NCI-H2196 treated with DMSO at 0.1 percent for 48 hours (cell line): Measurements from ENCODE around the gene TJP2.

Experiments used
- DNase-seq: peaks from one replicate; lab custom pipeline; 2025; ENCODE audit not compliant: unreplicated experiment; lab: John Stamatoyannopoulos, UW

TJP2 gene

DNA sequence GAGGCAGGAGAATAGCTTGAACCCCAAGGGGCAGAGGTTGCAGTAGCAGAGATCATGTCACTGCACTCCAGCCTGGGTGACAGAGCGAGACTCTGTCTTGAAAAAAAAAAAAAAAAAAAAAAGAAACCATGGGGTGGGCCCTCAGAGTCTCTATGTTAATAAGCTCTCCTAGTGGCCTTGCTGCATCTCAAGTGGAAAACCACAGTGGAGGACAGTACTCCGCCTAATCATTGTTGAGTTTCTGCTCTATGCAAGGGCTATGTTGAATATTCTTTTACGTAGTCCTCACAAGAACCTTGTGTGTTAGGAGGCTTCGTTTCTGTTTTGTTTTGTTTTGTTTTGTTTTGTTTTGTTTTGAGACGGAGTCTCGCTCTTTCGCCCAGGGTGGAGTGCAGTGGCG, 48.9 kb downstream of the TJP2 start:
- DNase-seq, result no peak

DNA sequence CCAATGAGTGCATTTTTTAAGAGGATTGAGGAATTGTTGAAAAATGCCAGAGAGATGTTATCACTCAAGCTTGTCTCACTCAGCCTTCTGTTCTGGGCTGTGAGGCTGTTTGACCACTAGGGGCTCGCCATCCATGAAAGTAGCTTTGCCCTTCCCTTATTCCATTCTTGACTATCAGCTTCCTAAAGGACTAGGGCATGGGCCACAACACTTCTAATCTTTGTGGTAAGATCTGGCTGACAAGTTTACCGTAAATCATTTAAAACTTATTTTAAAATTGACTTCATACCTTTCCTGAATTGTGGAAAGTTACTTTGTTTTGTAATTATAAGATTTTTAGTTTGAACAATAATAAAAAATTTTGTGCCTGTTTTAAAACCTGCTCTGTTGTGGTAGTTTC, 49.5 kb downstream of the TJP2 start:
- DNase-seq, result no peak

DNA sequence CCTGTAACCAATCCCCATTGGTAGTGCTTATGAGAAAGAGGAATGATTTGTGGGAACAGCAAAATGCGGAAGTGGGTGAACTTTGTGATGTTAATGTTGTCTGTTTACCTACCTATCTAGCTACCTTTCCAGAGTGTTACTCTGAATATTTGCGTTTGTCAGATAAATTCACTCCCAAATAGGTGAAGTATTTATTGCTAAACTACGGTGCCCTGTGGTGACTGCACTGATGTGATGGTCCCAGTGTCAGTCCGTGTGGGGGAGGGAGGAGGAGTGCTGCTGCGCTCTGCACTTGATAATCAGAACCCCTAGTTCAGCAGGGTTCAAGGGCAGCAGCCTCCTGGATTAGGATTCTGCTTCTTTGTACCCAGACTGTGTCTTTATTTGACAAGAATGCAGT, 55.3 kb downstream of the TJP2 start:
- DNase-seq, result no peak

DNA sequence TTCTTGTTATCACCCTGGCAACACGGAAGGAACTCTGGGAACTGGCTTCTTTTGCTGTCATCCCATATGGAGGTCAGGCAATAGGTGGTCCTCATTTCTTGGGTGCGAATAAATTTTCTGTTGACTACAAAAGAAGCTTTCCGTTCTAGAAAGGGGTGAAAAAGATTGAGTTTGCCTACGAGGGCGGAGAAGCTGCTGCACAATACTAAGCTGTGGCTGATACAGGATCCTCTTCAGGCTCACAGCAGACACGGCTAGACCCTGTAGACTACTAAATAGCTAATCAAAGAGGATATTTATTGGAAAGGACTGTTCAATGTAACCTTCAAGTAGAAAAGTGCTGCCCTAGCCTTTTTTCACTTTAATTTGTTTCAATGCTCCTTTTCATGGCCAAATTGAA, 58.1 kb downstream of the TJP2 start:
- no peak for DNase-seq

DNA sequence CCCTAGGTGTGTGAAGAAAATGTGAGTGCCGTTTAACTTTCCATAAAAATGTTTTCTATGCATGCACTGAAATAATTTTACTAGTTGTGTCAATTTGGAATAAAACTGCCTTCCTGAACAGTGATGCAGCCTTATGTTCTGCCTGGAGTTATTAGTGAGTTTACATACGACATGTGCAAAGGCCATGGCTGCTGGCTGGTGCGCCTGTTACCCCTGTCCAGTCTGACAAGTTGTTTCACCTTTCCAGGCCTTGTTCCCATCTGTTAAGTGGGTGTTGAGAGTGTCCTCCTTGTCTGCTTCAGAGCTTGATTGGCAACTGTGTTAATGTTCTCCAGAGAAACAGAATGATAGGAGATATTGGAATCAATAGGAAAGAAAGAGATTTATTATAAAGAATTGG, 60.6 kb downstream of the TJP2 start:
- DNase-seq, result no peak

DNA sequence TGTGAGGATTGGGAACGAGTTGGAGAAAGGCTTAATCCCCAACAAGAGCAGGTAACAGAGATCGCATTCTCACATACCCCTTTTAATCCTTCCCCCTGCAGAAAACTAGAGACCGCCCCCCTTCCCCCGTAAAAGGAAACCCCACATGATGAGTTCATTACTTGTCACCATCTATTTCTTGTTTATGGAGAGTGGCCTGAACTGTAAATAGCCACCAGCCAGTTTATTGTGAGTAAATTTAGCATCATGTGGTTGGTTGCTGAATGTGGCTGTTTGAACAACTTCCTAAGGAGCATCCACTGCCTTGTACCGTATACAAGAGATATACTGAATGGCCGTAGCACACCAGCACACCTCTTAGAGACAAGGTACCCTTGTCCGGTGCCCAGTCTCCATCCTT, 62.1 kb downstream of the TJP2 start:
- no peak for DNase-seq

DNA sequence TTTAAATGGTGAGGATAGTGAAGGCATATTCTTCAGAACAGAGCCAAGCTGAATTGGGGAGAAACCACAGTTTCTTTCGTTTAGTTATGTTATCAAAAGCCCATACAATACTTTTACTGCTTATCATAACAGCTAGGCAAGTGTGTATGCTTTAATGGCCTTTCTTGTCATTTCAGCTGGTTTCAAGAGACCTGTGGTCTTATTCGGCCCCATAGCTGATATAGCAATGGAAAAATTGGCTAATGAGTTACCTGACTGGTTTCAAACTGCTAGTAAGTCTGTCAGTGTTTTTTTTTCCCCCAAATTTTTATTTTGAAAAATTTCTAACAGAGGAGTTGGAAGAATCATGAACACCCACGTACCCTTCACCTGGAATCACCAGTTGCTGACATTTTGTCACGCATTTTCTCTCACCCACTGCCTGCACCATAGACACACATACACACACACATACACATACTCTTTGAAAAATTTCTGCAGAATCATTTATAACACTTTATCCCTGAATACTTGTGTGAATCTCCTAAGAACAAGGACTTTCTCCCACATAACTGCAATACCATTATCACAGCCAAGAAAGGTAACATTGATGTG, 63.7 kb downstream of the TJP2 start:
- DNase-seq, result no peak

DNA sequence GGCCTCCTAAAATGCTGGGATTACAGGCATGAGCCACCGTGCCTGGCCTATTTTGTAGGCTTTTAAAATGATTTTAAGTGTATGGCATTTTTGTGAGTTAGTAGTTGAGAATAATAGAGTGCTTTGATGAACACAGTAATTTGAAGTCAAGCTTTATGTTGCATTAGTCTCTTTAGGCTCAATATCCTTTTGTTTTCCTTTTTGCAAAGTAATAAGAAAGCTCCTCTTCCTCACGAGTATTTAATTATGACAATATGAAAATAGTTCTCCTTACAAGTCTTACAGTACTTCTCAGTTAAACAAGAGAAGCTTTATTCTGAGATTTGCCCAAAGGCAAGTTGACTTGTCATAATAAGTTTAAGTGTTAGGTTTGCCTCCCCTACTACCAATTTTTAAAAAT, 69.0 kb downstream of the TJP2 start:
- DNase-seq, result no peak

DNA sequence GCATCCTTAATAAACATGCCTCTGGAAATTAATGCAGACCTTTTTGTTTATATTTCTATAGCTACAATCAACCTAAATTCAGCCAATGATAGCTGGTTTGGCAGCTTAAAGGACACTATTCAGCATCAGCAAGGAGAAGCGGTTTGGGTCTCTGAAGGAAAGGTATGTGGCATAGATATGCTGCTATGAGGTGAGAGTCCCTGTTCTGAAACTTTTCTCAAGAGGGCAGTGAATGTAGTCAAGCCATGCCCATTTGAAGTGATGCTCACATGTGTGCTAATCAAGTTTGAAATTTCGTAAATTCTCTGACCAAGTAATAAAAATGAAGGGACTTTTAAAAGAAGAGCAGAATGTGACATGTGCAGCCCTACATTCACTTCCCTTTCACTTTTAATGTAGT, 72.6 kb downstream of the TJP2 start:
- no peak for DNase-seq

DNA sequence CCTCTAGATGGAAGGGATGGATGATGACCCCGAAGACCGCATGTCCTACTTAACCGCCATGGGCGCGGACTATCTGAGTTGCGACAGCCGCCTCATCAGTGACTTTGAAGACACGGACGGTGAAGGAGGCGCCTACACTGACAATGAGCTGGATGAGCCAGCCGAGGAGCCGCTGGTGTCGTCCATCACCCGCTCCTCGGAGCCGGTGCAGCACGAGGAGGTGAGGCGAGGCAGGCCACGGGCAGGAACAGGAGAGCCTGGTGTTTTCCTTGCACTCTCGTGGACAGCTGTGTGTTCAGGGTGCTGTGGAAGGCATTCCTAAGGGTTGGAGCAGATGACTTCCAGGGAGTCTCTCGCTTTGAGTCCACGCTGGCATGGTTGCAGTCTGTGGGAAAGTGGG, 73.9 kb downstream of the TJP2 start:
- DNase-seq, result no peak

DNA sequence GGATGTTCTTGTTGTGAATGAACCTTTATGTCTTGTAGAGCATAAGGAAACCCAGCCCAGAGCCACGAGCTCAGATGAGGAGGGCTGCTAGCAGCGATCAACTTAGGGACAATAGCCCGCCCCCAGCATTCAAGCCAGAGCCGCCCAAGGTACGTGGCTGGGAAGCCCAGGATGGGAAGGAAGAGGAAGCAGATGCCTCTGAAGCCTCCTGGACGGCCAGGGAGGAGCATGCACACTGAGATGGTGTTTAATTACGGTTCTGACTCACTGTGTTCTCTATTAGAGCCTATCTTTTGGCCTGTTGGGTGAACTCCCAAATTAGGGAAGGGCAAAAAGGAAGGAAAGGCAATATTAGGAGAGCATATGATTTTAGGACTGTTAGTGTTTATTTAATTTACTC, 75.3 kb downstream of the TJP2 start:
- no peak for DNase-seq

DNA sequence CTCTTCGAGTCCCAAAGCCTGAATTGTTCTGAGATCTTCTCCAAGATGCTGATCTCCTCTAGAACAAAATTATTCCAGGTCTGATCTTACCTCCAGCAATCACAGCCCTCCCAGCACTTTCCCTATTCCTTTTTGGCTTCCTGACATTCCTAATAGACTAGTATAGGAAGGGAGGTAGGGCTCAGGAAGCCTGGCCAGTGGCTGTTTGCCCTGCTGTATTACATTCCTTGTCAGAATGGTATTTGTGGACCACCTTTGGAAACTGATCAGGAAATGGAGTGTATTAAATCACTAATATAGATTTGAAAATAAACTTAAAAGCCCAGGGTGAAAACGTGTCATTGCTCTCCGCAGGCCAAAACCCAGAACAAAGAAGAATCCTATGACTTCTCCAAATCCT, 76.6 kb downstream of the TJP2 start:
- no peak for DNase-seq

DNA sequence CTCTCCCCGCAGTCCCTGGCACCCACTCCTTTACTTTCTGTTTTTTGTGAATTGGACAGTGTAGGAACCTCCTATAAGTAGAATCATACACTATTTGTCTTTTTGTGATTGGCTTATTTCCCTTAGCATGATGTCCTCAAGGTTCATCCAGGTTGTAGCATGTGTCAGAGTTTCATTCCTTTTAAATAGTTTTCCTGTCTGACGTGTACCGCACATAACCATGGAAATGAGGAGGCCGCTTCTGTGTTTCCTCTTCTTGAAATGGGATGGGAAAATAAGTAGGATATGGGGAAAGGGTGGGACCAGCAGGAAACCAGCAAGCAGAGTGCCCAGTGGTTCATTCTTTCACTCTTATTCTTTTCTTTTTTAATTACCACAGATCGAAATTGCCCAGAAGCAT, 78.4 kb downstream of the TJP2 start:
- no peak for DNase-seq

DNA sequence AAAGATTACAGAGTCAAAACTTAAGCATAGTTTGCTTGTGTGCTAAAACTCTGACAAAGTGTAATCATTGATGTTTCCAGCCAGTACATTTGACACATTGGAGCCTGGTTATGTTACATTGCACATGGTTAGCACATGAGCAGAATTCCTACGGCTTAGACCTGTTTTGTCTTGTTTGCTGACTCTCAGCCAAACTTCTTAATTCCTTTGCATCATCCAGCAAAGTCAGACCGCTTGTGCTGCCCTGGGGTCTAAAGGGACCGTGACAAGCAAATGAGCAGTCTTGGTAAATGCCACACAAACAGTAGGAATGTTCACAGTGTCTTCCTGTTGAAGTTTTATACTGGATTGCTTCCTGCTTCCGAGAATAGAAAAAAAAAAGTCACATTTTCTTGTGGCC, 79.0 kb downstream of the TJP2 start:
- DNase-seq, result no peak

DNA sequence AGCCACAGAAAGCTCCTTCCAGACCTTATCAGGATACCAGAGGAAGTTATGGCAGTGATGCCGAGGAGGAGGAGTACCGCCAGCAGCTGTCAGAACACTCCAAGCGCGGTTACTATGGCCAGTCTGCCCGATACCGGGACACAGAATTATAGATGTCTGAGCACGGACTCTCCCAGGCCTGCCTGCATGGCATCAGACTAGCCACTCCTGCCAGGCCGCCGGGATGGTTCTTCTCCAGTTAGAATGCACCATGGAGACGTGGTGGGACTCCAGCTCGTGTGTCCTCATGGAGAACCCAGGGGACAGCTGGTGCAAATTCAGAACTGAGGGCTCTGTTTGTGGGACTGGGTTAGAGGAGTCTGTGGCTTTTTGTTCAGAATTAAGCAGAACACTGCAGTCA, 80.1 kb downstream of the TJP2 start:
- no peak for DNase-seq

DNA sequence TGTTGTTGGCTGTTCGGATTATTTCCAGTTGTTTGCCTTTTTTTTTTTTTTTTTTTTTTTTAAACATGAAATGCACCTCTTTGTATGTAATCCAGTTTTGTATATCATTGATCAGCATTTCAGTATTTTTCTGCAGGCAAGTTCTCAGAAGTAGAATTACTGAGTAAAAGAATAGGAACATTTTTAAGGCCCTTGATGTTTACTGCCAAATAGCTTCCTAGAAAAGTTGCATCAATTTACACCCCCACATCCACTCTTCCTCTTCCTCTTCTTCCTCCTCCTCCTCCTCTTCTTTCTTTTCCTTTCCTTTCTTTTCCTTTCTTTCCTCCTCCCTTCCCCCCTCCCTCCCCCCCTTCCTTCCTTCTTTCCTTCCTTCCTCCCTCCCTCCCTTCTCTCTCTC, 81.5 kb downstream of the TJP2 start:
- no peak for DNase-seq

DNA sequence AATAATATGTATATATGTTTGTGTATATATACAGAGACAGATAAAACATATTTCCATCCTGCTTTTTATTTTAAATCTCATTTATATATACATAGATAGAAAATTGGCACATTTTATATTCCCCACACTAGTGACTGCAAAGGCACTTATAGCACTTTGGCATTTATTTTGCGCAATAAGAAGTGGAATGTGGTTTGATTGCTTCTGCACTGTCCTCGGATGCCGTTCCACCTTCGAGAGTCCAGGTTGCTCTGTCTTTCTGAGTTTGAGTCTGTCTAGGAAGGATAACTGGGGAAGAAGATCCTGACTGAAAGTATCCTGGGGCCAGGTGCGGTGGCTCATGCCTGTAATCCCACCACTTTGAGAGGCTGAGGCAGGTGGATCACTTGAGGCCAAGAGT, 84.5 kb downstream of the TJP2 start:
- no peak for DNase-seq

DNA sequence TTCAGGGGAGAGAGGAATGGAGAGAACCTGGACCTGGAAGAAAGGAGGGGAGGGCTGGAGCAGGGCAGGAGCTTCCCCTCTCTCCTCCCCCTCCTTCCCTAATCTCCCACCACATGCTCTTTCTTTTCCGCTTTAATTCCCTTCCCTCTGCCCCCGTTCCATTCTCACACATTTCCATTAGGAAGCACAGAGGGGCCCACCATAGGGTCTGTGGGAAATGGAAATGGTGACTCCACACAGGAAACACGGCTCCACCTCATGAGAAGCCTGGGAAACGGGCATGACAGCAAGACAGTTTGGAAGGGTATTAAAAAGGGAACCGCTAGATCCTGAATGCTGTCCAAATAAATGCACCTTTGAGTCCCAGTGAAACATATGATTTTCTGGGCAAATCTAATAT, 86.1 kb downstream of the TJP2 start:
- no peak for DNase-seq

DNA sequence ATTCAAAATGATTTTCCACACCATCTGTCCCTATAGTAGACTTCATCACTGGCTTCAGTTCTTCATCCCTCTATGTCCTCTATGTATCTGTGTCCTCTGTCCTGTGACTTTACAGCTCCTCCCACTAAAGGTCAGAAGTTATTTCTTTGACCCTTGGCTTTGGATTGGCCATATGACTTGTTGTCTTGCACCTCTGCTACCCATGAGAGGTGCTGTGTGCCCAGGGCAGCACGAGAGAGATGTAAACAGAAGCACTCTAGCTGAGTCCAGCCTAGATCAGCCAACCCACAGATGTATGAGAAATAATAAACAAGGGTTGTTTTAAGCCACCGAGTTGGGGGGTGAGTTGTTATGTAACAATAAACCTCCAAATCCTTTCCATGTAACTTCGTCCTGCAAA, 87.6 kb downstream of the TJP2 start:
- no peak for DNase-seq

DNA sequence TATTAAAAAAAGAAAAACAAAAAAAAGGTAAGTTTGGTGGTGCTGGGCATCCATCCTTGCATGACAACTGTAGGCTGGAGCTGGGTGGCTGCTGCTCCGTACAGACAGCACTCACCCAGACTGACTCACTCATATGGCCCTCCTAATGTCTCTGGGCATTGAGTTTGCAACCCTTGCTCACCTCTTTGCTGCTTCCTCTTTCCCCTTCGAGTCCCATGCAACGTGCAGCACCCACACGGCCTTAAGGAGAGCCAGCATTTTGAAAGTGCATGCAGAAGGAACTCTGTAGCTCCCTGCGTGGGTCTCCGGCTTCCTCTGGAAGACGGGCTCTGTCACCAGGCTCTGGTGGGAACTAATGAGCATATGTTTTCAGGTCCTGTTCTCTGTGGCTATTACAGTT, 90.4 kb downstream of the TJP2 start:
- no peak for DNase-seq

DNA sequence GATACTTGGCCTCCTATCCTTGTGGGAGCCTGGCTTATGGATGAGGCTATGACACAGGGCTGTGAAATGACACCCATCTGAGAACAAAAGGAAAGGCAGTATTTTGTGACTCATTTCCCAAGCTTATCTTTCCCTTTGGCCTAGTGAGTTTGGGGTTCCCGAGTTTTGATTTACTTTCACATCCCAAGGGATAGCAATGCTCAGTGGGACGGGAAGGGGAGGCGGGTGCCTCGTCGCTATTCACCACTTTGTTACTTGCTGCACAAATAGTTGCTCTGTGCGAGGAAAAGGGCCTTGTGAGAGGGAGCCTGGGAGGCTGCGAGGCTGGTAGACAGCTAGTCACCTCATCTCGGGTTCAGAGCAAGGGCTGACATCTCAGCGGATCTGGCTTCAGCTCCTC, 91.8 kb downstream of the TJP2 start:
- no peak for DNase-seq

DNA sequence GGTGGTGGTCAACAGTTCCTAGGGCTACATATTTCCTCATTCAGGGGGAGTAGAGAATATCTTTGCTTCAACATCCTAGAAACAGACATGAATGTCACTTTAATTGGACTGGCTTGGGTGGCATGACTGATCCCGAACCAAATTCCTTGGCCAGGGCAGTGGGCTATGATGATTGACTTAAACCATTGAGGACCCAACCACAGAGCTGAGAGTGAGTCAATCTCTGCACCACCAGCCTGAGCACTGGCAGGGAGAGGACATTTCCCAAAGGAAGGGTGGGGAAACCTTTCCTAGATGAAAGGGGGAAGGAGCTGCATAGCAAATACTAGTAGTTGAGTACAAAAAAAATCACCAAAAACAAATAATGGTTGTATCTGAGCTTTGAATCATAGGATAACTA, 98.1 kb downstream of the TJP2 start:
- DNase-seq, result no peak

DNA sequence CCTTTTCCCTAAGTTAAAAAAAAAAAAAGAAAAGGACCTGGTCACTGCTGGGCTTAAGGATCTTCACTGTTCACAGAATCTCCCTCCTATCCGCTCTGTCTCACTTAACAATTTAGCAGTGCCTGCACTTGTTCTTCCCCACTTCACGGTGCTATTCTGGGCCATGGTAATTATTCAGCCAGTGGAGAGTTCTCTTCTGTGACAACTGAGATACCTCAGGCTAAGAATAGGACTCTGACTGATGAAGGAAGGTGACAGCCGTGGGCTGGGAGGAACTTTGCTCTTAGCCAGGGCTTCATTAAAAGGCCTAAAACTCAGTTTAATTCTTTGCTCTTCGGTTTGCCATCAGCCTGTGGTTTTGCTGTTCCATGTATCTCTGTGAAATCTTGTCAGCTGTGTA, 99.1 kb downstream of the TJP2 start:
- DNase-seq, result no peak

DNA sequence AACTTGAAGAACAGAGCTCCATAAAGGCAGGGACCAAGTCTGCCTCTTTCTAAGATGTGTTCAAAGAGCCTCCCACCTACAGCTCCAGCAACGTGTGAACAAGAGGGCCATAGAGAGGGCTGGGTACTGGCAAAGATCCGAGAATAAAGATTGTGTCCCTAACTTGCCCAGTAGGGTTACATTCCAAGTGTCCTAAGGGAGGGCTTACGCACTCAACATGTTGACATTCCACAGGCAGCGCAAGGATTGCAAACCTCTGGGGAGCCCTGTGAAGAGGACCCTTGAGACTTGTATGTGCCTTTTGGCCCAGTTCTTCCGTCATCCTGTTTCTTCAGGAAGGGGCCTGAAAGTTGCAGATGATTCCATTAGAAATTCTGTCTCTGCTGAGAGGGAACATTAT, 102.7 kb downstream of the TJP2 start:
- DNase-seq, result no peak
